HAP-1 (cell line): Measurements from ENCODE around the gene SIAH3.
"Not testable (repeated sequence)": the region's sequence is repeated elsewhere in the genome, so short reads cannot be mapped to it uniquely, and the experiment has no call there.

Experiments
- DNase-seq, 2 experiments: peaks; one replicate each; pipeline ENCODE4 v3.0.0-alpha.2; 2016 to 2020; ENCODE audit warnings: low spot score in 2 of 2
- H3K27me3 ChIP-seq: fragments of 250-450 bp; sonication (Bioruptor Pico); 2 replicates; pipeline ENCODE4 v1.5.1; 2020; ENCODE audit warnings: low read depth, mild to moderate bottlenecking, moderate library complexity
- H3K36me3 ChIP-seq: fragments of 250-450 bp; sonication (Bioruptor Pico); replicated peaks from 2 replicates; pipeline ENCODE4 v1.5.1; 2020; ENCODE audit warnings: mild to moderate bottlenecking
- H3K4me1 ChIP-seq: fragments of 250-450 bp; sonication (Bioruptor Pico); 2 replicates; pipeline ENCODE4 v1.5.1; 2020; ENCODE audit warnings: mild to moderate bottlenecking
- H3K4me3 ChIP-seq: fragments of 250-450 bp; sonication (Bioruptor Pico); 2 replicates; pipeline ENCODE4 v1.5.1; 2020; ENCODE audit warnings: mild to moderate bottlenecking, moderate library complexity
- H3K9me3 ChIP-seq: fragments of 250-450 bp; sonication (Bioruptor Pico); 2 replicates; pipeline ENCODE4 v1.5.1; 2020; ENCODE audit warnings: mild to moderate bottlenecking, moderate library complexity
- in situ Hi-C: fragments of 300-500 bp; cut with MboI; formaldehyde crosslinking; loops from 3 replicates; pipeline ENCODE4 v1.14.3; 2020; ENCODE audit warnings: low sequenced_read_pairs, inconsistent platforms, mixed read lengths

Gene SIAH3

DNA sequence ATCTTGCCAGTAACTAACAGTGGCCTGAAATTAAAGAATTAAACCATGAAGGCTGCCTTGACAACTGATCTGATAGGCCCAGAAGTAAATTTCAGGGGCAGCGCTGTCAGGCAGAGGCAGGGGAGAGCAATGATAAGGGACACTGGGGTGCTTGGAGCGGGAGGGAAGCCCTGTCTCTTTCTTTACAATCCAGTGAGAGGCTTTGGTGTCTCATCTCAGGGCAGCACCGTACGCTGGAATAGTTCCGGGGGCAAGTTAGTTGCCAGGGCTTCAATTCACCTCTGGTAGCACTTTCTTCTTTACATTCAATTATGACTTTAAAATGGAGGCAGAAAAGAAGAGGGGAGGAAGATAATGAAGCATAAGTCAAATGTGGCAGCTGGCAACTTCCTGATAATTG is 74.8 kb downstream of the SIAH3 start:
- no peak for DNase-seq
- no peaks in the 10 kb centered on the region; the same call in 1 of the 2 replicates for H3K9me3 ChIP-seq
- peaks cover 24% of the 10 kb centered on the region for H3K4me1 ChIP-seq
- in situ Hi-C loops = no loop called here
- no peaks in the 10 kb centered on the region for H3K27me3 ChIP-seq
- no peak overlapping the region for H3K4me3 ChIP-seq
- no peaks in the 10 kb centered on the region for H3K36me3 ChIP-seq

DNA sequence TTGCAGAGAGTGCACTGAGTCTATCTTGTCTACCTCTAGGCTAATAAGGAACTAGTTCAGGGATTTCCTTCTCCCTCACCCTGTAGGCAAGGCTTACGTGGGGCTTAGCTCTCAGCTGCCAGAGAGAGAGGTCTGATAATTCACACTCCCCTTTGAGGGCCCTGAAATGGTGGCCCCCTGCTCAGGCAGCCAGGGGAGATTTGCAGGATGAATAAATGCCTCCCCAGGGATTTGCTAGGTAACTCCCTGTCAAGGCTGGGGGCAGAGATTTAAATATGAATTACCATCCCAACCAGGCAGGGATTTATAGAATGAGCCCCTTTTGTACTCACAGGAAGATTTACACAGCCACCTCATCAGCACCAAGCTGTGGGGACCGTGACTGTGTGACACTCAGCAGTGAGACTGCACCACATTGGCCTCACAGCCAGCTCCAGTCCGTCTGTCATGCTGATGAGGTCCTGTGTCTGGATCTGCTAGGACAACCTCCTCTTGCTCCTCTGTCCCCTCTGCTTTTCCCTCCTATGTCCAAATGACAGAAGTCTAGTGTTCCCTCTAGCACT is 76.1 kb downstream of the SIAH3 start:
- peaks cover 7% of the 10 kb centered on the region; the same call in 1 of the 2 replicates for H3K9me3 ChIP-seq
- no peaks in the 10 kb centered on the region for H3K36me3 ChIP-seq
- H3K4me1 ChIP-seq = peaks cover 32% of the 10 kb centered on the region
- no peaks in the 10 kb centered on the region for H3K27me3 ChIP-seq
- H3K4me3 ChIP-seq = no peak overlapping the region
- DNase-seq = peak; percentile 80 to 94
- in situ Hi-C loops = no loop called here

DNA sequence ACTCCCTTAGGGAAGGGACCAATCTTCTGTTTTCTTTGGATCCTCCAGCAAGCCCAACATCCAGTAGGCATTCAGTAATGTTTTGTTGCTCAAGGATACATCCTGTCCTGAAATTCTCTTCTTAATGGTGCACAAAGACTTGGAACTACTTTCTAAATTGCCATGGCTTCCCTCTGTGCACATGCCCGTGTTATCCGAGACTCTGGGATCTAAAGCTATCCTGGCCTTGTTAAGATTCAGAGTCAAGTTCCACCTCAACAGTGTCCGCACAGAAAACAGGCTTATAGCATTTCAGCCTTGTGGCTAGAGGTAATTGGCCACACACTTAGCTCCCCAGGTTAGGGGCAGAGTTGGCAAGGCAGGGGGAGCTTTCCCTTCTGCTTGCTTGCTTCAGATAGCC is 77.6 kb downstream of the SIAH3 start:
- peaks cover 7% of the 10 kb centered on the region; the same call in 1 of the 2 replicates for H3K9me3 ChIP-seq
- DNase-seq = no peak
- no peaks in the 10 kb centered on the region for H3K36me3 ChIP-seq
- H3K27me3 ChIP-seq = no peaks in the 10 kb centered on the region
- in situ Hi-C loops = no loop called here
- peaks cover 44% of the 10 kb centered on the region for H3K4me1 ChIP-seq
- H3K4me3 ChIP-seq = no peak overlapping the region

DNA sequence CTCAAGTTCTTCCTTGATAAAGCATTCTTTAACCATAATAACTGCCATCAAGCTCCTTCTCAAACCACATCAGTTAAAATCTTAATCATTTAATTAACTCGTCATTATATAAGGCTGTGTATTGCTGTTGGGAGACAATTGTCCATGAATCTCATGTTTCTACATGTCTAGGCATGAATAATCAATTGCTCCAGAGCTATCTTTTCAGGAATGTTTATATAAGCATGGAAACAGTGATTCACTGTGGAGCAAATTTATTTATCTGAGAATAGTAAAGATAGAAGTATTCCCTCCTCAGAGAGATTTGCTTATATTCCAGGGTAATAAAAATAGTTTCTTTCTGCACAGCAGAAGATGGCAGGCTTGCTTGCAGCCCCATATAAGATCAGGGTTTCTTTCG is 78.3 kb downstream of the SIAH3 start:
- Histone ChIP-seq H3K4me1 (peaks cover 51% of the 10 kb centered on the region), H3K9me3 (peaks cover 7% of the 10 kb centered on the region; the same call in 1 of the 2 replicates), H3K36me3 (no peaks in the 10 kb centered on the region), H3K4me3 (no peak overlapping the region), H3K27me3 (no peaks in the 10 kb centered on the region)
- peak in 1 of 2 experiments; percentile 33 for DNase-seq
- in situ Hi-C loops = no loop called here

DNA sequence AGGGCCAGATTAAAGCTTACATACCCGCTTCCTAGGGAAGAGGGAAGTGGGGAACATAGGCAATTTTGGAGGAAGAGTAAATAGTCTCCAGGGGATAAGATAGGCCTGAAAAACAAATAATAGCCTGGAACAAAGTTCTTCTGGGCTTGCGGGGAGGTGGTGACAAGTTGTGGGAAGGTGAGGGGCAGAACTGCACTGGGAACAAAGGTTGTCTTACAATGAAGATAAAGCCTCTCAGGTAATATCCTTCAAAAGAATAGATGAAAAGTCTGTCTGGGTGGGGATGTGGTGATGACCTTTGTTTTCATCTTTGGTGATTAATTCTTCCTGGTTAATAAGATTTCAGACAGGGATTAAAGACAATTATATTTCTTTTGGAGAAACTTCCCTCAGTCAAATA is 80.7 kb downstream of the SIAH3 start:
- Histone ChIP-seq H3K36me3 (no peaks in the 10 kb centered on the region), H3K27me3 (no peaks in the 10 kb centered on the region), H3K4me1 (peaks cover 49% of the 10 kb centered on the region), H3K4me3 (no peak overlapping the region), H3K9me3 (peaks cover 7% of the 10 kb centered on the region; the same call in 1 of the 2 replicates)
- in situ Hi-C loops = no loop called here
- DNase-seq = no peak

DNA sequence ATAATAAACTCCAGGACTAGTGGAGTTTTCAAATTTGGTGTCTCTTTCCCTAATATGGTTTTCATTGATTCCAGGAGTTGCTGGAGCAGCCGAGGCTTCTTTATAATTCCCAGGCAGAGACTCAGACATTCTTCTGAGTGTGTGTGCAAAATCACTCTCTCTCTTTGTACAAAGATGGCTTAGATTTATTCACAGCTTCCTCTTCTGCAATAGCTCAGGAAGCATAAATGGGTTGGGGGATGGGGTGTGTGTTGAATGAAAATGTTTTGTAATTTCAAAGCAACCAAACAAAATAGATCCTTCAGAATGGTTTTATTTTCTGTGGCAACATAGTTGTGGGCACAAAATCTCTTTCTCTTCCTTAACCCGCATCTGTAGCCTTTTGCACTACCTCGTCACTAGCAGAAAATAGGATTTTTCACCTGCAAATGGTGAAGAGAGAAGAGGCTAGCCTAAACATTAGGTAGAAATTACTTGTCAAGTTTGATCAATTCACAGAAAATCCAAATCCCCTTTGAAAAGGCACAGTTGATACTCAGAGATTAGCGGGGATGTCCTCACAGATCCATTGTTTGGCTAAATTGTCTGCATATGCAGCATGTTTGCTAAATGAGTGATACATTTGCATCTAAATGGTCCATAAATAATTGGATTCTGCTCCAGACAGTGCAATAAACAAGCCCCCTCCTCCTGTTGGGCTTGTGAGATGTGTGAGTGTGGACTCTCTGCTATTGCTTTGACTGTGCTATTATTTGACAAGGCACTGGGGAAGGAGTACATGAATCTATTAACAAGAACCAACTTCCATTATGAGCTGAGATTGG is 82.7 kb downstream of the SIAH3 start:
- in situ Hi-C loops = no loop called here
- H3K4me1 ChIP-seq = peaks cover 37% of the 10 kb centered on the region
- peaks cover 7% of the 10 kb centered on the region; the same call in 1 of the 2 replicates for H3K9me3 ChIP-seq
- H3K36me3 ChIP-seq = no peaks in the 10 kb centered on the region
- H3K4me3 ChIP-seq = no peak overlapping the region
- DNase-seq = peak; percentile 72 to 99
- H3K27me3 ChIP-seq = no peaks in the 10 kb centered on the region

DNA sequence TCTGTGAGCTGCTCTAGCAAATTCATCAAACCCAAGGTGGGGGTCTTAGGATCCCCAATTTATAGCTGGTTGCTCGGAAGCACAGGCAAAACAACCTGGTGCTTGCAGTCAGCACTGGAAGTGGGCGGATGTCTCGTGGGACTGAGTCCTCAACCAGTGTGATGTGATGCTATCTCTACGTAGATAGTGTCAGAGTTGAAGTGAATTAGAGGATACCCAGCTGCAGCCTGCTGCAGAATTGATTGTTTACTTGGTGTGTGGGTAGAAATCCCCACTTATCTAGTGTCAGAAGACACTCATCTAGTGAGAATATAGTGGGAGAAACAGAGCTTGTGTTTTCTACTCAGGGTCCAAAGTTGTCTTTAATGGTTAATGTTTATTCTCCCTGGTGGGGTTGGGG is 86.1 kb downstream of the SIAH3 start:
- Histone ChIP-seq H3K9me3 (no peaks in the 10 kb centered on the region), H3K27me3 (no peaks in the 10 kb centered on the region), H3K4me3 (no peak overlapping the region), H3K36me3 (no peaks in the 10 kb centered on the region), H3K4me1 (peaks cover 23% of the 10 kb centered on the region)
- in situ Hi-C loops = no loop called here
- DNase-seq = no peak

DNA sequence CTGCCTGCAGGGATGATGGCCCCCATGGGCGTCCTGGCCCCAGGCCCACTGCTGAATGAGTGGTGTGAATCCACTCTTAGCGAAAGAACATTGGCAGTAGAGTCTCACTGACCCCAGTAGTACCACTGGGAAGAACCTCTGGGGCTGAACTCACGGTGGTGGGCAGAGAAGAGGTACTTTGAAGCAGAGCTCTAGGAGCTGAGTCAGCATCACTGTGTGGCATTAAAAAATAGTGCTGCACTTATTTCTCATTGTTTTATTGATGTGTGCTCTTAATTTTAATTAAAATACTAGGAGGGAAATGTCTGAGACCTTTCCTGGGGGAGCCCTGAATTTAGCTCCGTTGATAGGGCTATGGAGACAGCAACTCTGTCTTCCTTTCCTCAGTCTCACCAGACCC is 88.1 kb downstream of the SIAH3 start:
- DNase-seq = no peak
- in situ Hi-C loops = no loop called here
- Histone ChIP-seq H3K9me3 (no peaks in the 10 kb centered on the region), H3K36me3 (no peaks in the 10 kb centered on the region), H3K27me3 (no peaks in the 10 kb centered on the region), H3K4me3 (no peak overlapping the region), H3K4me1 (peaks cover 6% of the 10 kb centered on the region)

DNA sequence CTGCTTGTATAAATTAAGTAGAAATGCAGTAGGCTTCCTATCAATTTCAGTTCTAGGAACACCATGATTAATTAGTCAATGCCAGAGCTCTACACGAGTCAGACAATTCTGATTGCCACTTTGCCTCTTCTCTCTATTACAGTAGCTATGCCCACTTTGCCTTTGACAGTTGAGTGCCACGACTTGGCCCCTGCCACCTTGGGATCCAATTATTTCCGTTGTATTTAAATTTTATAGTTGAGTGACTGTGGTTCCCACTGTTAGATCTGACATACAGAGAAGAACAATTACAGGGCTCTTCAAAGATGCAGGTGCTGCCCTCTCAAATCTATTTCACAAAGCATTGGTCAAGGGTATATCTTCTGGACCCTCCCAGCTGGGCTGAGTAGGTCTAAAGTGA is 94.0 kb downstream of the SIAH3 start:
- H3K9me3 ChIP-seq, H3K27me3 ChIP-seq, in situ Hi-C loops, H3K4me1 ChIP-seq, DNase-seq, H3K36me3 ChIP-seq, H3K4me3 ChIP-seq: not testable (repeated sequence)

DNA sequence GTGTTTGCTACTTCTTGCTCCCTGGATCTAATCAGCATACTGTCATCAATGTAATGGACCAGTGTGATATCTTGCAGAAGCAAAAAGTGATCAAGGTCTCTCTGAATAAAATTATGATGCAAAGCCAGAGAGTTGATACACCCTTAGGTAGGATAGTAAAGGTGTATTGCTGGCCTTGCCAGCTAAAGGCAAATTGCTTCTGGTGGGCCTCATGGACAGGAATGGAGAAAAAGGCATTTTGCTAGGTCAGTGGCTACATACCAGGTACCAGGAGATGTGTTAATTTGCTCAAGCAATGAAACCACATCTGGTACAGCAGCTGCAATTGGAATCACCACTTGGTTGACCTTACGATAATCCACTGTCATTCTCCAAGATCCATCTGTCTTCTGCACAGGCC is 95.1 kb downstream of the SIAH3 start:
- H3K4me1 ChIP-seq, H3K27me3 ChIP-seq, H3K9me3 ChIP-seq, H3K36me3 ChIP-seq, in situ Hi-C loops, DNase-seq, H3K4me3 ChIP-seq: not testable (repeated sequence)

DNA sequence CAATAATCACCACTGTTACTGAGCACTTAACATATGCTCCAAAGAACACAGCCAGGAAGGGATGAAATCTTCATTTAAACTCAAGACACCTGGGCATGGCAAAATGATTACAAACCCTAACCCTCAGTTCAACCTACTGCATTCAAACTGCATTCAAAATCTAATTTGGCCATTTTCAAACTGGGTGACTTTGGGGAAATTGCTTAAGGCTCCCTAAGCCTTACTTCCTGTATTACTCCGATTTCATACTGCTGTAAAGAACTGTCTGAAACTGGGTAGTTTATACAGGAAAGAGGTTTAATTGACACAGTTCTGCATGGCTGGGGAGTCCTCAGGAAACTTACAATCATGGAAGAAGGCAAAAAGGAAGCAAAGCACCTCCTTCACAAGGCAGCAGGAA is 99.0 kb downstream of the SIAH3 start:
- Histone ChIP-seq H3K4me3 (no peak overlapping the region), H3K4me1 (peaks cover 33% of the 10 kb centered on the region), H3K27me3 (0 out of 2 replicates have a peak, but pooled peaks cover 2% of the 10 kb centered on the region), H3K36me3 (no peaks in the 10 kb centered on the region), H3K9me3 (peaks cover 3% of the 10 kb centered on the region; the same call in 1 of the 2 replicates)
- no peak for DNase-seq
- in situ Hi-C loops = no loop called here

DNA sequence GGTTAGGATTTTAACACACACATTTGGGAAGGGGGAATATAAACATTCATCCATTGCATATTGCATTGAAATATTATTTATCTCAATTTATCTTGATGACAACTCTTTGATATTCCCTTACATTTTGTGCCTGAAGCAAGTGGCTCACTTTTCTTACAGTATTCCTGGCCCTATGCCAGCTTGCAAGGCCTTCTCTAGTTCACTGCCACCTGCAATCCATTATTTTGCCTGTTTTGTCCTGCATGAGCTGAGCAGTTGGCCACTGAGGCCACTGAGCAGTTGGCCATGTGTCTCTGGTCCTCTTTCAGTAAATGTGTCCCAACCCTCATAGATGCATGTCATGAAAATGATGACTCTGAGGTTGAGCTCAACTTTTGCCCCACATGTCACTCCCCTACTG is 99.7 kb downstream of the SIAH3 start:
- in situ Hi-C loops = no loop called here
- Histone ChIP-seq H3K4me3 (no peak overlapping the region), H3K36me3 (no peaks in the 10 kb centered on the region), H3K9me3 (0 out of 2 replicates have a peak, but pooled peaks cover 3% of the 10 kb centered on the region), H3K27me3 (0 out of 2 replicates have a peak, but pooled peaks cover 2% of the 10 kb centered on the region), H3K4me1 (peaks cover 33% of the 10 kb centered on the region)
- no peak for DNase-seq

DNA sequence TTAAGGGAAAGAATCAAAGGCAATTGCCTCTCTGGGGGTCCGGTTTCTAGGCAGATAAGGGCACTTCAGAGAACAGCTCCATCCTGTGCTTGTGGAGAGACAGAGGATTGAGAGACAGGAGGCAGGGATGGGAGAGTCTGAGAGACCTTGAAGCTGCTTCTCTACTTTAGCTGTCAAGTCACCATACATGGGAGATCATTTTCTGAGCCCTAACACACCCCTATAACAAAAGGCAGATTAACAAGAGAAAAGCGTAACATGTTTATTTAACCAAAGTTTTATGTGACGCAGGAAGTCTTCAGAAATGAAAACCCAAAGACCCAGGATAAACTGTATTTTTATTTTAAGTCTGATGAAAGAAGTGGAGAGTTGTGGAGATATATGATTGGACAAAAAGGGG is 101.0 kb downstream of the SIAH3 start:
- Histone ChIP-seq H3K27me3 (0 out of 2 replicates have a peak, but pooled peaks cover 2% of the 10 kb centered on the region), H3K4me3 (no peak overlapping the region), H3K9me3 (0 out of 2 replicates have a peak, but pooled peaks cover 3% of the 10 kb centered on the region), H3K36me3 (no peaks in the 10 kb centered on the region), H3K4me1 (peaks cover 33% of the 10 kb centered on the region)
- in situ Hi-C loops = no loop called here
- peak; percentile 12 to 67 for DNase-seq
